Stimulated activated memory B cell treated with anti-CD40 and anti-IgM and Interleukin-4, amounts not matched to agents 10 μg/mL and 1 μg/mL and 100 μg/mL, for 72 hours (primary cell): ENCODE measurements around the gene OXSR1.
"Not testable (repeated sequence)": the region's sequence is repeated elsewhere in the genome, so short reads cannot be mapped to it uniquely, and the experiment has no call there.

Experiments
- ATAC-seq: fragments of 150-1000 bp; cut with Tn5 transposase; 2 replicates; pipeline ENCODE4 v1.10.0; 2021
- H3K27ac Mint-ChIP-seq: one replicate; pipeline ENCODE4 v1.8.0; 2022; ENCODE audit warnings: mild to moderate bottlenecking, mixed read lengths
- H3K27me3 Mint-ChIP-seq: one replicate; pipeline ENCODE4 v1.8.0; 2022; ENCODE audit warnings: mixed read lengths
- H3K36me3 Mint-ChIP-seq: one replicate; pipeline ENCODE4 v1.8.0; 2022; ENCODE audit warnings: mixed read lengths
- H3K4me1 Mint-ChIP-seq: one replicate; pipeline ENCODE4 v1.8.0; 2022; ENCODE audit warnings: mixed read lengths
- H3K4me3 Mint-ChIP-seq: one replicate; pipeline ENCODE4 v1.8.0; 2022; ENCODE audit warnings: mild to moderate bottlenecking, moderate library complexity, mixed read lengths
- H3K9me3 Mint-ChIP-seq: one replicate; pipeline ENCODE4 v1.8.0; 2022; ENCODE audit warnings: mixed read lengths

OXSR1 gene

GRCh38 chr3:38210141-38210757 lies 44.9 kb downstream of the OXSR1 start:
- H3K27ac Mint-ChIP-seq, result peak overlapping the region; percentile 63
- H3K36me3 Mint-ChIP-seq, result peaks cover 26% of the 10 kb centered on the region
- H3K9me3 Mint-ChIP-seq, result no peaks in the 10 kb centered on the region
- H3K4me1 Mint-ChIP-seq, result peaks cover 39% of the 10 kb centered on the region
- no peaks in the 10 kb centered on the region for H3K27me3 Mint-ChIP-seq
- H3K4me3 Mint-ChIP-seq, result peak overlapping the region; percentile 17
- peak; percentile 89 for ATAC-seq

- H3K27ac Mint-ChIP-seq, result peak overlapping the region; percentile 24
- no peaks in the 10 kb centered on the region for H3K9me3 Mint-ChIP-seq
- H3K27me3 Mint-ChIP-seq, result no peaks in the 10 kb centered on the region
- peaks cover 45% of the 10 kb centered on the region for H3K4me1 Mint-ChIP-seq
- ATAC-seq, result no peak
- peaks cover 37% of the 10 kb centered on the region for H3K36me3 Mint-ChIP-seq
- no peak overlapping the region for H3K4me3 Mint-ChIP-seq
Observed at GRCh38 chr3:38212141-38212540, 46.8 kb downstream of the OXSR1 start.

DNA sequence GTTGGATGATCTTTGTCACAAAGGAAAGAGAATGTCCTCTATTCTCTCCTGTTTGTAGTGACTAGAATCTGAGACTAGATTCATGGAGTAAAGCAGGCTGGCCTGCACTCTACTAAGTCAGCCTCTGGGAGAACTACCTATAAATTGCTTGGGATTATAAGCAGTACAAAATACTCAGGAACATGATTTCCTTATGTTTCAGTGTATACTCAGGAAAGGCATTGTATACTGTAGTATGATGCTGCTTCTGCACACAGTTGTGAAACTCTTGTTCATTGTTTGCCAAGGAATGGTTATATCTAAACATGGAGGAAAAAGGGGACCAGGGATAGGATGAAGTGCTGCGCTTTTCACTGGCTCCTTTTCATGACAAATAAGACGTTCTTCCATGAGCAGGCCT lies 49.2 kb downstream of the OXSR1 start:
- H3K9me3 Mint-ChIP-seq, result no peaks in the 10 kb centered on the region
- no peaks in the 10 kb centered on the region for H3K27me3 Mint-ChIP-seq
- ATAC-seq, result no peak
- H3K4me1 Mint-ChIP-seq, result peaks cover 51% of the 10 kb centered on the region
- no peak overlapping the region for H3K27ac Mint-ChIP-seq
- no peak overlapping the region for H3K4me3 Mint-ChIP-seq
- peaks cover 33% of the 10 kb centered on the region for H3K36me3 Mint-ChIP-seq

- Mint-ChIP-seq H3K27me3 (no peaks in the 10 kb centered on the region), H3K9me3 (no peaks in the 10 kb centered on the region), H3K36me3 (peaks cover 45% of the 10 kb centered on the region), H3K4me1 (peaks cover 17% of the 10 kb centered on the region), H3K27ac (no peak overlapping the region), H3K4me3 (no peak overlapping the region)
- no peak for ATAC-seq
Observed at GRCh38 chr3:38219609-38220197, 54.4 kb downstream of the OXSR1 start.

- no peaks in the 10 kb centered on the region for H3K9me3 Mint-ChIP-seq
- no peak for ATAC-seq
- H3K4me3 Mint-ChIP-seq, result no peak overlapping the region
- H3K36me3 Mint-ChIP-seq, result peaks cover 47% of the 10 kb centered on the region
- peaks cover 16% of the 10 kb centered on the region for H3K4me1 Mint-ChIP-seq
- H3K27me3 Mint-ChIP-seq, result no peaks in the 10 kb centered on the region
- no peak overlapping the region for H3K27ac Mint-ChIP-seq
Observed at GRCh38 chr3:38221005-38221404, 55.7 kb downstream of the OXSR1 start.

GRCh38 chr3:38222032-38222634 lies 56.8 kb downstream of the OXSR1 start:
- Mint-ChIP-seq H3K27me3 (no peaks in the 10 kb centered on the region), H3K27ac (no peak overlapping the region), H3K4me3 (no peak overlapping the region), H3K36me3 (peaks cover 44% of the 10 kb centered on the region), H3K4me1 (peaks cover 6% of the 10 kb centered on the region), H3K9me3 (no peaks in the 10 kb centered on the region)
- ATAC-seq, result no peak

GRCh38 chr3:38224357-38224756 lies 59.0 kb downstream of the OXSR1 start:
- no peak overlapping the region for H3K27ac Mint-ChIP-seq
- H3K4me3 Mint-ChIP-seq, result no peak overlapping the region
- ATAC-seq, result no peak
- H3K9me3 Mint-ChIP-seq, result no peaks in the 10 kb centered on the region
- H3K4me1 Mint-ChIP-seq, result no peaks in the 10 kb centered on the region
- no peaks in the 10 kb centered on the region for H3K27me3 Mint-ChIP-seq
- H3K36me3 Mint-ChIP-seq, result peaks cover 43% of the 10 kb centered on the region

DNA sequence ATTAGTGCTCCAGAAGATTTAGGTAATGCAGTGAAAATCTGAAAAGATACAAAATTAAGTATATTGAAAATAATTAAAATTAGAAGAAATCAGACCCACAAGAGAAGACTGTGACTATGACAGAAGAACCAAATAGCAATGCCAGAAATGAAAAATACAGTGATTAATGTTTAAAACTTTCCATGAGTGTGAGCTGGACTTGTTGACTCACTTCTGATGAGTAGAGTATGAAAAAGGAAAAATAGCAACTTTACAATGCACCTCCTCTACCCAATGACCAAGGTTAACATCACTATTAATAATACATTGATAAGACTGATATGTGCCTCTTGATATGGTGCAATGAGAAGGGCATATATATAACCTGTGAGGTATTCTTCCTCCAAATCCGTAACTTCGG lies 60.9 kb downstream of the OXSR1 start:
- Mint-ChIP-seq H3K4me3 (no peak overlapping the region), H3K4me1 (no peaks in the 10 kb centered on the region), H3K27me3 (no peaks in the 10 kb centered on the region), H3K36me3 (peaks cover 50% of the 10 kb centered on the region), H3K27ac (no peak overlapping the region), H3K9me3 (no peaks in the 10 kb centered on the region)
- ATAC-seq, result no peak

DNA sequence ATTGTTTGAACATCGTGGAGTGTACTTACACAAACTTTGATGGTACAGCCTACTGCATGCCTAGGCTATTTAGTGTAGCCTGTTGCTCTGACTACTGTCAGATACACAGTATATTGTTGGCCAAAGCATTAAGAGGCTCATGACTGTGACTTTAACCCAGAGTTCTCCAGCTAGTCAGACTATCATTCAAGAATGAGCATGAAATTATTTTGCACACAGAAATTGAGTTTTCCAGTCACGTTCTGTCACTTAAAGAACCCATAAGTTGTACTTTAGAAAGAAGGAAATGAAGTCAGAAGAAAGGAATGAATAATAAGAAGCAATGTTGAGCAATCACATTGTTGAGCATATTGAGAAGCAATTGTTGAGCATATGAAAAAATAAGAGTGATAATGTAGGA lies 62.7 kb downstream of the OXSR1 start:
- no peak overlapping the region for H3K4me3 Mint-ChIP-seq

GRCh38 chr3:38229036-38229435 lies 63.7 kb downstream of the OXSR1 start:
- peaks cover 7% of the 10 kb centered on the region for H3K4me1 Mint-ChIP-seq
- no peak for ATAC-seq
- peaks cover 74% of the 10 kb centered on the region for H3K36me3 Mint-ChIP-seq
- no peaks in the 10 kb centered on the region for H3K9me3 Mint-ChIP-seq
- H3K27ac Mint-ChIP-seq, result no peak overlapping the region
- no peak overlapping the region for H3K4me3 Mint-ChIP-seq
- no peaks in the 10 kb centered on the region for H3K27me3 Mint-ChIP-seq

More for the DNA sequence above, 62.7 kb downstream of the OXSR1 start:
- Mint-ChIP-seq H3K9me3 (no peaks in the 10 kb centered on the region), H3K36me3 (peaks cover 67% of the 10 kb centered on the region), H3K4me1 (peaks cover 7% of the 10 kb centered on the region), H3K27ac (no peak overlapping the region), H3K27me3 (no peaks in the 10 kb centered on the region)
- no peak for ATAC-seq

DNA sequence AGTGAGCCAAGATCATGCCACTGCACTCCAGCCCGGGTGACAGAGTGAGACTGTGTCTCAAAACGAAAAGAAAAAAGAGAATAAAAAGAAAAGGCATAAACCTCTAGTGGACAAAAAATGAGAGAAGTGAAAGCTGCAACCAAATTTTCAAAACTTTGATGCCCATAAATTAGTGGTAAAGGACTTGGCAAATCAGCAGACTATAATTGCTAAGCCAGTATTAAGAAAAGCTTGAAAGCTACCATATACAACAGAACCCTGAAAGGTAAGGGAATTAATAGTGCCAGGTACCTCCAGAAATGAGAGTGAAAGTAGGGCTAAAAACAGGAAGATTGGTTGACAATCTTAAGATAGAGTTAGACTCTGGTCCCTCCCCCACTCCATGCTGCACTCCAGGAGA lies 67.4 kb downstream of the OXSR1 start:
- H3K4me3 Mint-ChIP-seq, result no peak overlapping the region
- peaks cover 86% of the 10 kb centered on the region for H3K36me3 Mint-ChIP-seq
- H3K27ac Mint-ChIP-seq, result no peak overlapping the region
- ATAC-seq, result no peak
- peaks cover 14% of the 10 kb centered on the region for H3K9me3 Mint-ChIP-seq
- H3K4me1 Mint-ChIP-seq, result peaks cover 21% of the 10 kb centered on the region
- no peaks in the 10 kb centered on the region for H3K27me3 Mint-ChIP-seq

DNA sequence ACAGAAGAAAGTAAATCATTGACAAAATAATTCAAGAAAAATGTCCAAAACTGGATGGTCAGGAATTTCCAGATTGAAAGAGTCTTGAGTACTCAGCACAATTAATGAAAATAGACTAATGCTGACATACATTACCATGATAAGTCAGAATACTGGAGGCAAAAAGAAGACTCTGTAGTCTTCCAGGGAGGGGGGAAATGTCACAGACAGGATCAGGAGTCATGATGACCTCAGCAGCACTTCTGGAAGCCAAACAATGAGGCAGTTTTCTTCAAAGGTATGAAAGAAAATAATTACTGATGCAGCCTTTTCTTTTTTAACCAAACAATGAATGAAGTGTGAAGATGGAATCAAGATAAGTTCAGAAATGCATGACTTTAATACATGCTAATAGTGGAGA lies 70.1 kb downstream of the OXSR1 start:
- peaks cover 100% of the 10 kb centered on the region for H3K36me3 Mint-ChIP-seq
- ATAC-seq, result no peak
- H3K4me1 Mint-ChIP-seq, result peaks cover 21% of the 10 kb centered on the region
- peaks cover 22% of the 10 kb centered on the region for H3K9me3 Mint-ChIP-seq
- no peaks in the 10 kb centered on the region for H3K27me3 Mint-ChIP-seq
- no peak overlapping the region for H3K4me3 Mint-ChIP-seq
- H3K27ac Mint-ChIP-seq, result no peak overlapping the region

DNA sequence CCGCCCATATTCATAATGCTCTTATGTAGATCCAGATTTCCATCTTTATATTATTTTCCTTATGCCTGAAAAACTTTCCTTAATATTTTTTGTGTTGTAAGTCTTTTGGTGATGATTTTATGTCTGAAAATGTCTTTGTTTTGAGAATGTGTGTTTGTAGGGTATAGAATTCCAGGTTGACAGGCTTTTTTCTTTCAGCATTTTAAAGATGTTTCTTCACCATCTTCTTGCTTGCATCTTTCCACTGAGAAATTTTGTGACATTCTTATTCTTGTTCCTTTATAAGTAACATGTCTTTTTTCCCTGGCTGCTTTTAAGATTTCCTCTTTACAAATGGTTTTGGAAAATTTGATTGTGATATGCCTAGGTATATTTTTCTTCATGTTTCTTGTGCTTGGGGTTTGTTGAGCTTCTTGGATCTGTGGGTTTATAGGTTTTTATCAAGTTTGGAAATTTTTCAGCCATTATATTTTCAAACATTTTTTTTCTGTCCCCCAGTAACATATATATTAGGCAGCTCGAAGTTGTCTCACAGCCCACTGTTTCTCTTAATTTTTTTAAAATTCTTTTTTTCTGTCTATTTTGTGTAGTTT lies 73.2 kb downstream of the OXSR1 start:
- H3K27ac Mint-ChIP-seq, result no peak overlapping the region
- no peaks in the 10 kb centered on the region for H3K27me3 Mint-ChIP-seq
- peaks cover 85% of the 10 kb centered on the region for H3K36me3 Mint-ChIP-seq
- ATAC-seq, result no peak
- no peak overlapping the region for H3K4me3 Mint-ChIP-seq
- H3K4me1 Mint-ChIP-seq, result peaks cover 14% of the 10 kb centered on the region
- peaks cover 22% of the 10 kb centered on the region for H3K9me3 Mint-ChIP-seq

- not testable (repeated sequence) for H3K27ac Mint-ChIP-seq, H3K4me3 Mint-ChIP-seq, ATAC-seq, H3K9me3 Mint-ChIP-seq, H3K27me3 Mint-ChIP-seq, H3K4me1 Mint-ChIP-seq
- peaks cover 72% of the 10 kb centered on the region for H3K36me3 Mint-ChIP-seq
Observed at GRCh38 chr3:38242812-38243211, 77.5 kb downstream of the OXSR1 start.

GRCh38 chr3:38245930-38246329 lies 80.6 kb downstream of the OXSR1 start:
- Mint-ChIP-seq H3K27ac (no peak overlapping the region), H3K36me3 (peaks cover 54% of the 10 kb centered on the region), H3K4me1 (no peaks in the 10 kb centered on the region), H3K27me3 (no peaks in the 10 kb centered on the region), H3K9me3 (no peaks in the 10 kb centered on the region), H3K4me3 (no peak overlapping the region)
- ATAC-seq, result no peak
